SK-N-SH (cell line): ENCODE data around the gene FBXO31. TPM values are rescaled to one million over a fixed set of nuclear protein-coding genes. Genes with fewer than 3 reads are reported as not detected.
A peak's percentile ranks its signal among the peaks of the same experiment; 100 is the strongest.

ENCODE experiments used
- CTCF ChIA-PET: fragments of 300-600, 350-600 bp; formaldehyde crosslinking; extraction: SDS; loops from one replicate; lab custom pipeline; 2021; lab: Yijun Ruan, JAX
- POLR2A ChIA-PET: fragments of 350-600 bp; sonication (Branson Sonifier 250); formaldehyde crosslinking; extraction: SDS; loops from one replicate; lab custom pipeline; 2020; ENCODE audit warnings: antibody characterized with exemption, inconsistent platforms; lab: Yijun Ruan, JAX
- DNase-seq: peaks from one replicate; pipeline ENCODE4 v3.0.0; 2012
- H2AFZ ChIP-seq: fragments of 200-600 bp; sonication (generic); 2 replicates; pipeline ENCODE4 v1.8.1; 2016; ENCODE audit warnings: antibody characterized with exemption, mild to moderate bottlenecking, low read depth
- H3F3A ChIP-seq: fragments of 200-600 bp; sonication (generic); replicated peaks from 2 replicates; pipeline ENCODE3; 2016; ENCODE audit warnings: antibody characterized with exemption, mild to moderate bottlenecking; ENCODE audit not compliant: insufficient read depth
- H3K27ac ChIP-seq, 2 experiments: fragments of 200-500 bp in 1 of 2; fragments of 200-600 bp in 1 of 2; sonication (Bioruptor generic) in 1 of 2; sonication (generic), shearing (Covaris generic) in 1 of 2; 2 replicates each; pipeline versions ENCODE4 v1.5.1 to v1.6.1; 2014 to 2016; ENCODE audit warnings: low read depth in 2 of 2, inconsistent platforms in 1 of 2, low read length in 1 of 2, mild to moderate bottlenecking in 1 of 2, mixed read lengths in 1 of 2
- H3K27me3 ChIP-seq: fragments of 200-600 bp; sonication (generic), shearing (Covaris generic); 2 replicates; pipeline ENCODE4 v1.6.1; 2016; ENCODE audit warnings: mixed run types; ENCODE audit not compliant: insufficient read depth
- H3K36me3 ChIP-seq, 2 experiments: fragments of 200-500 bp in 1 of 2; fragments of 200-600 bp in 1 of 2; sonication (Bioruptor generic) in 1 of 2; sonication (generic) in 1 of 2; replicated peaks in 1 of 2; 2 replicates each; pipeline versions ENCODE3 to v1.5.1; 2014 to 2016; ENCODE audit warnings: low read length in 1 of 2, mild to moderate bottlenecking in 1 of 2; ENCODE audit not compliant: insufficient read depth in 2 of 2, control insufficient read depth in 1 of 2
- H3K4me1 ChIP-seq, 2 experiments: fragments of 200-500 bp in 1 of 2; fragments of 200-600 bp in 1 of 2; sonication (Bioruptor generic) in 1 of 2; sonication (generic), shearing (Covaris generic) in 1 of 2; 2 replicates each; pipeline versions ENCODE4 v1.5.1 to v1.6.1; 2014 to 2016; ENCODE audit warnings: low read depth in 1 of 2, low read length in 1 of 2, mixed run types in 1 of 2; ENCODE audit not compliant: insufficient read depth in 2 of 2, control insufficient read depth in 1 of 2
- H3K4me2 ChIP-seq: fragments of 200-600 bp; sonication (generic), shearing (Covaris generic); 2 replicates; pipeline ENCODE4 v1.6.1; 2017; ENCODE audit warnings: mixed run types
- H3K4me3 ChIP-seq, 2 experiments: fragments of 200-500 bp in 1 of 2; fragments of 200-600 bp in 1 of 2; sonication (Bioruptor generic) in 1 of 2; sonication (generic), shearing (Covaris generic) in 1 of 2; 2 replicates each; pipeline versions ENCODE4 v1.5.1 to v1.8.1; 2014 to 2016; ENCODE audit warnings: low read depth in 2 of 2, inconsistent platforms in 1 of 2, low read length in 1 of 2, mild to moderate bottlenecking in 1 of 2, mixed read lengths in 1 of 2, moderate library complexity in 1 of 2
- H3K79me2 ChIP-seq: fragments of 200-600 bp; sonication (generic); 2 replicates; pipeline ENCODE4 v1.8.1; 2017; ENCODE audit warnings: mild to moderate bottlenecking; ENCODE audit not compliant: insufficient read depth
- H3K9ac ChIP-seq: fragments of 200-600 bp; sonication (generic); 2 replicates; pipeline ENCODE4 v1.6.1; 2017; ENCODE audit warnings: mixed run types
- H3K9me2 ChIP-seq: fragments of 200-600 bp; sonication (generic); 2 replicates; pipeline ENCODE4 v1.6.1; 2017; ENCODE audit warnings: mixed run types
- H3K9me3 ChIP-seq: fragments of 200-600 bp; sonication (generic); 2 replicates; pipeline ENCODE4 v1.6.1; 2017; ENCODE audit warnings: mixed run types, mild to moderate bottlenecking, moderate library complexity
- H4K20me1 ChIP-seq: fragments of 200-600 bp; sonication (generic); 2 replicates; pipeline ENCODE4 v1.6.1; 2017; ENCODE audit warnings: mild to moderate bottlenecking, mixed run types; ENCODE audit not compliant: insufficient read depth
- EP300 ChIP-seq, 2 experiments: IDR thresholded peaks; 2 replicates each; pipeline versions ENCODE4 v1.4.0 to v1.6.1; 2012; ENCODE audit warnings: borderline replicate concordance in 1 of 2, low read depth in 1 of 2, low read length in 1 of 2
- FOSL2 ChIP-seq: IDR thresholded peaks from 2 replicates; pipeline ENCODE4 v1.4.0; 2012; ENCODE audit warnings: low read depth, mild to moderate bottlenecking, moderate library complexity, borderline replicate concordance
- FOXJ3 ChIP-seq: sonication (generic); formaldehyde crosslinking; IDR thresholded peaks from 2 replicates; pipeline ENCODE4 v1.5.1; 2020; ENCODE audit warnings: mild to moderate bottlenecking, missing genetic modification reagents
- GATA2 ChIP-seq: sonication (generic); formaldehyde crosslinking; IDR thresholded peaks from 2 replicates; pipeline ENCODE4 v1.5.0; 2020; ENCODE audit warnings: mild to moderate bottlenecking, missing genetic modification reagents
- JUND ChIP-seq: IDR thresholded peaks from 2 replicates; pipeline ENCODE4 v1.4.0; 2012
- MXI1 ChIP-seq: IDR thresholded peaks from 2 replicates; pipeline ENCODE4 v1.6.1; 2012; ENCODE audit warnings: mild to moderate bottlenecking, low read depth, low read length, improper control_type of control experiment
- PBX3 ChIP-seq: IDR thresholded peaks from 2 replicates; pipeline ENCODE4; 2012
- RFX5 ChIP-seq: IDR thresholded peaks from 2 replicates; pipeline ENCODE4 v1.6.1; 2012; ENCODE audit warnings: mild to moderate bottlenecking, improper control_type of control experiment, low read length
- SIN3A ChIP-seq: IDR thresholded peaks from 2 replicates; pipeline ENCODE4 v1.6.1; 2012; ENCODE audit warnings: low read depth, mild to moderate bottlenecking, low read length, moderate library complexity, borderline replicate concordance
- TAF1 ChIP-seq: IDR thresholded peaks from 2 replicates; pipeline ENCODE4 v1.6.1; 2012; ENCODE audit warnings: low read depth, mild to moderate bottlenecking, low read length, moderate library complexity, borderline replicate concordance
- TCF12 ChIP-seq: IDR thresholded peaks from 2 replicates; pipeline ENCODE4 v1.4.0; 2012
- USF1 ChIP-seq: IDR thresholded peaks from 2 replicates; pipeline ENCODE4 v1.4.0; 2012; ENCODE audit warnings: low read depth, borderline replicate concordance
- ZBTB33 ChIP-seq: IDR thresholded peaks from 2 replicates; pipeline ENCODE4 v1.4.0; 2012; ENCODE audit warnings: low read depth, borderline replicate concordance
- WGBS: methylation state at CpG from one replicate; pipeline ENCODE4 v1.1.6; 2017; ENCODE audit warnings: low lambda C conversion rate; 5-methylcytosine and 5-hydroxymethylcytosine counted together
- polyA plus RNA-seq, 3 experiments: library from polyadenylated mRNA; depleted of rRNA; stranded (reverse); fragments of >200 nt; gene quantifications; 2 replicates each; pipeline ENCODE4 v1.2.3, GENCODE V29; 2012

Gene FBXO31
- polyA plus RNA-seq, 1 of the 3 experiments (the other 2 are of a cell fraction): 14.2 TPM

- Histone ChIP-seq H3K36me3 (peaks cover 0 to 4% of the 10 kb centered on the region in 2 experiments), H3K9ac (no peak overlapping the region), H3K27me3 (no peaks in the 10 kb centered on the region), H4K20me1 (peaks cover 48% of the 10 kb centered on the region), H3K4me2 (peak overlapping the region; percentile 46), H3K27ac (peak overlapping the region; percentile 12 to 67; a peak in 2 of 4 replicates), H3K9me3 (no peaks in the 10 kb centered on the region), H3K9me2 (no peaks in the 10 kb centered on the region), H3K4me1 (peaks cover 18 to 32% of the 10 kb centered on the region in 2 experiments), H3K4me3 (no peak overlapping the region), H3F3A (peaks cover 22% of the 10 kb centered on the region), H2AFZ (no peak overlapping the region), H3K79me2 (peaks cover 55% of the 10 kb centered on the region)
- TF ChIP-seq PBX3 (no peak), EP300 (IDR thresholded peaks at IDR 0.05; ENCODE audit: borderline replicate concordance in 1 of 2, low read depth in 1 of 2, low read length in 1 of 2) (no peak), ZBTB33 (no peak), TCF12 (peak; percentile 66), MXI1 (peak; percentile 71), RFX5 (no peak), TAF1 (no peak), FOSL2 (peak; percentile 79), JUND (peak; percentile 52; the same call in 1 of the 2 replicates), GATA2 (CRISPR knock-in tag) (no peak), USF1 (no peak), SIN3A (peak; percentile 79; the same call in 1 of the 2 replicates), FOXJ3 (CRISPR knock-in tag) (no peak)
- 52% methylated on average over 7 of the region's 7 CpGs for WGBS
- DNase-seq: peak; percentile 52
- POLR2A ChIA-PET: no interaction called here
- CTCF ChIA-PET: interaction anchor here (1.1 to 1.9 kb wide), 3 partner anchors 11 to 119 kb away, joined by 3 to 7 read pairs (median 4); no protein-coding TSS in a partner anchor
Observed at GRCh38 chr16:87431926-87432325, 48.4 kb upstream of the FBXO31 start.
